Activated T-cell treated with anti-CD3 and anti-CD28 coated beads, Interleukin-2, amount 50 U/mL, for 72 hours (primary cell): ENCODE measurements around the gene RNFT2. TPM values are rescaled to one million over a fixed set of nuclear protein-coding genes. Genes with fewer than 3 reads are reported as not detected.

Experiments used
- ATAC-seq, 2 donors: fragments of 150-1000 bp; cut with Tn5 transposase; replicated peaks in 1 of 2; 2 replicates each; pipeline ENCODE4 v1.10.0; 2021; ENCODE audit warnings: moderate library complexity in 2 of 2, mild to moderate bottlenecking in 1 of 2
- DNase-seq, 2 donors: peaks; one replicate each; pipeline ENCODE4 v3.0.0; 2021 to 2022; ENCODE audit warnings: mixed read lengths in 1 of 2
- H3K27ac Mint-ChIP-seq: one replicate; pipeline ENCODE4 v1.8.0; 2022; ENCODE audit warnings: mild to moderate bottlenecking, moderate library complexity, mixed read lengths
- H3K27me3 Mint-ChIP-seq: one replicate; pipeline ENCODE4 v1.8.0; 2022; ENCODE audit warnings: low read depth, mixed read lengths
- H3K36me3 Mint-ChIP-seq, 2 donors: one replicate each; pipeline ENCODE4 v1.8.0; 2022; ENCODE audit warnings: mixed read lengths in 2 of 2, mild to moderate bottlenecking in 1 of 2; ENCODE audit not compliant: insufficient read depth in 2 of 2
- H3K4me1 Mint-ChIP-seq: one replicate; pipeline ENCODE4 v1.8.0; 2022; ENCODE audit warnings: low read depth, mixed read lengths
- H3K4me3 Mint-ChIP-seq, 2 donors: one replicate each; pipeline ENCODE4 v1.8.0; 2022; ENCODE audit warnings: mild to moderate bottlenecking in 2 of 2, mixed read lengths in 2 of 2, moderate library complexity in 2 of 2
- H3K9me3 Mint-ChIP-seq, 2 donors: one replicate each; pipeline ENCODE4 v1.8.0; 2022; ENCODE audit warnings: mixed read lengths in 2 of 2
- total RNA-seq, 2 donors: library from RNA; stranded (reverse); gene quantifications; one replicate each; pipeline ENCODE4 v1.2.3, GENCODE V29; 2022

Gene RNFT2
- total RNA-seq, 2 donors from 2014 or later: 10.4 to 11.5 TPM

GRCh38 chr12:116797885-116798284 lies 59.8 kb downstream of the RNFT2 start:
- Mint-ChIP-seq H3K27me3 (no peaks in the 10 kb centered on the region), H3K27ac (no peak overlapping the region), H3K9me3 (peaks cover 0 to 3% of the 10 kb centered on the region in 2 donors), H3K36me3 (peaks cover 3% of the 10 kb centered on the region in 2 donors), H3K4me3 (no peak overlapping the region), H3K4me1 (no peaks in the 10 kb centered on the region)
- no peak for DNase-seq
- ATAC-seq: no peak

GRCh38 chr12:116798719-116799118 lies 60.6 kb downstream of the RNFT2 start:
- Mint-ChIP-seq H3K36me3 (peaks cover 3% of the 10 kb centered on the region in 2 donors), H3K9me3 (peaks cover 0 to 3% of the 10 kb centered on the region in 2 donors), H3K4me3 (no peak overlapping the region), H3K4me1 (no peaks in the 10 kb centered on the region), H3K27me3 (no peaks in the 10 kb centered on the region), H3K27ac (no peak overlapping the region)
- DNase-seq (no peak), ATAC-seq (no peak)

DNA sequence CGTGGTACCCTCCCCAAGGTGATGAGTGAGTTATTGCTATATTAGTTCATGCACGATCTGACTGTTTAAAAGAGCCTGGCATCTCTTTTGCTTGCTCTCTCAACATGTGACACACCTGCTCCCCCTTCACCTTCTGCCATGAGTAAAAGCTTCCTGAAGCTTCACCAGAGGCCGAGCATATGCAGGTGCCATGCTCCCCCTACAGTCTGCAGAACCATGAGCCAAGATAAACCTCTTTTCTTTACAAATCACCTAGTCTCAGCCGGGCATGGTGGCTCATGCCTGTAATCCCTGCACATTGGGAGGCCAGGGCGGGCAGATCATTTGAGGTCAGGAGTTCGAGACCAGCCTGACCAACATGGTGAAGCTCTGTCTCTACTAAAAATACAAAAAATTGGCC lies 61.8 kb downstream of the RNFT2 start:
- no peak for ATAC-seq
- DNase-seq: no peak
- no peaks in the 10 kb centered on the region for H3K27me3 Mint-ChIP-seq
- peaks cover 3% of the 10 kb centered on the region in 2 donors for H3K36me3 Mint-ChIP-seq
- H3K4me3 Mint-ChIP-seq: no peak overlapping the region
- no peaks in the 10 kb centered on the region for H3K4me1 Mint-ChIP-seq
- H3K27ac Mint-ChIP-seq: no peak overlapping the region
- peaks cover 0 to 3% of the 10 kb centered on the region in 2 donors for H3K9me3 Mint-ChIP-seq

GRCh38 chr12:116800918-116801317 lies 62.8 kb downstream of the RNFT2 start:
- peaks cover 3% of the 10 kb centered on the region in 2 donors for H3K36me3 Mint-ChIP-seq
- H3K27me3 Mint-ChIP-seq: no peaks in the 10 kb centered on the region
- no peak for ATAC-seq
- DNase-seq: no peak
- H3K27ac Mint-ChIP-seq: no peak overlapping the region
- peaks cover 0 to 3% of the 10 kb centered on the region in 2 donors for H3K9me3 Mint-ChIP-seq
- H3K4me3 Mint-ChIP-seq: no peak overlapping the region
- no peaks in the 10 kb centered on the region for H3K4me1 Mint-ChIP-seq

DNA sequence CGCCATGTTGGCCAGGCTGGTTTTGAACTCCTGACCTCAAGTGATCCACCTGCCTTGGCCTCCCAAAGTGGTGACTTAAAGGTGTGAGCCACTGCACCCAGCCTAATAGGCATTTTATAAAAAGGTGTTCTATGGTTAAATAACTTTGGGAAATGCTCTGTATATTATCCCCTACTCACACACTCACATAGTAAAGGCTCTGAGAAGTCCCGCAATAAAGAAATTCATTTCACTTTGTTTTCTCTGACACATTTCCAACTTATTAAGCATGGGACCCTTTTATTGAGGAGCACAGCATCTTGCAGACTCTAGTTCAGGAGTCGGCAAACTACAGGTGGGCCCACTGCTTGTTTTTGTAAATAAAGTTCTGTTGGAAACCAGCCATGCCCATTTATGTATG lies 63.9 kb downstream of the RNFT2 start:
- H3K36me3 Mint-ChIP-seq: peaks cover 3% of the 10 kb centered on the region in 2 donors
- H3K9me3 Mint-ChIP-seq: peaks cover 0 to 3% of the 10 kb centered on the region in 2 donors
- no peak overlapping the region for H3K4me3 Mint-ChIP-seq
- DNase-seq (no peak), ATAC-seq (no peak)
- no peak overlapping the region for H3K27ac Mint-ChIP-seq
- H3K27me3 Mint-ChIP-seq: no peaks in the 10 kb centered on the region
- no peaks in the 10 kb centered on the region for H3K4me1 Mint-ChIP-seq

GRCh38 chr12:116803013-116803736 lies 65.1 kb downstream of the RNFT2 start:
- ATAC-seq (no peak), DNase-seq (no peak)
- no peaks in the 10 kb centered on the region for H3K4me1 Mint-ChIP-seq
- H3K9me3 Mint-ChIP-seq: peaks cover 0 to 3% of the 10 kb centered on the region in 2 donors
- peaks cover 3% of the 10 kb centered on the region in 2 donors for H3K36me3 Mint-ChIP-seq
- H3K27me3 Mint-ChIP-seq: no peaks in the 10 kb centered on the region
- no peak overlapping the region for H3K27ac Mint-ChIP-seq
- H3K4me3 Mint-ChIP-seq: no peak overlapping the region

- H3K4me1 Mint-ChIP-seq: no peaks in the 10 kb centered on the region
- no peak for DNase-seq
- no peak overlapping the region for H3K4me3 Mint-ChIP-seq
- no peak overlapping the region for H3K27ac Mint-ChIP-seq
- H3K27me3 Mint-ChIP-seq: no peaks in the 10 kb centered on the region
- H3K36me3 Mint-ChIP-seq: no peaks in the 10 kb centered on the region
- peaks cover 0 to 3% of the 10 kb centered on the region in 2 donors for H3K9me3 Mint-ChIP-seq
- no peak for ATAC-seq
These were observed 65.9 kb downstream of the RNFT2 start for GRCh38 chr12:116804051-116804450.

DNA sequence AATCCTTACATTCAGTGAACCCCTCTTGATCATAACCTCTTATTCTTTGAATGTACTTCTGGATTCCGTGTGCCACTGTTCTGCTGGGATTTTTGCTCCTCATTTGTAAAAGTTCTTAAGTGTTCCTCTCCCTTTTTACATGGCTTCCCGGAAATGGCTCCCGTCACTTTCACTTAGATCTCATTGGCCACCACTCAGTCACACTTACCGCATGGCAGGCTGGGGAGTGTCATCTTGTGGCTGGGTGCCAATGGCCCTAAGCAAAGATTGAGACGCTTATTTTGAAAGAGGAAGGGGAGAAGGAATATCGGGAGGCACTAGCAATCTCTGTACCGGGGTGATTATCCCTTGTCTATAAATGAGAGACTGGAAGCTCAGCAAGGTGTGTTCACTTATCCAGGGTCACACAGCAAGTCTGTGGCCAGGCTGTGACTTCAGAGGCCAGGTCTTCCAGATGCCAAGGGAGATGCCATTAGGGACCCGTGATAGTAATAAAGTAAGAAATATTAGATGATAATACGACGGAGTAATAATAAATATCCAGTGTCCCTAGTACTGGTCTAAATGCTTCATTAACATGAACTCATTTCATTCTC lies 68.8 kb downstream of the RNFT2 start:
- Mint-ChIP-seq H3K4me1 (no peaks in the 10 kb centered on the region), H3K9me3 (no peaks in the 10 kb centered on the region), H3K27ac (no peak overlapping the region), H3K4me3 (no peak overlapping the region), H3K36me3 (no peaks in the 10 kb centered on the region), H3K27me3 (no peaks in the 10 kb centered on the region)
- ATAC-seq (no peak), DNase-seq (no peak)

DNA sequence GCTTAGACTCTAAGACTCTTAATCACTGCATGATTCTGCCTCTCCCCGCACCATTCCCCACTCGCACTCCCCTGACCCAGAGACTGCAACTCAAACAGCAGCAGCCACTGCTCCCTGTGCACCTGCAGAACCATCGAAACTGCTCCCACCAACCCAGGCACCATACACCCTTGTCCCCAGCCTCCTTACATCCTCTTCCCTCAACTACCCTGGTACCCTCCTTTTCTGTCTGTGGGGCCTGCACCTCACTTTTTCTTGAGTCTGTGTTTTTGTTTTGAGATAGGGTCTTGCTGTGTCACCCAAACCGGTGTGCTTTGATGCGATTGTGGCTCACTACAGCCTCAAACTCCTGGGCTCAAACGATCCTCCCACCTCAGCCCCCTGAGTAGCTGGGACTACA lies 69.4 kb downstream of the RNFT2 start:
- no peak overlapping the region for H3K27ac Mint-ChIP-seq
- no peaks in the 10 kb centered on the region for H3K27me3 Mint-ChIP-seq
- ATAC-seq (no peak), DNase-seq (no peak)
- no peaks in the 10 kb centered on the region for H3K9me3 Mint-ChIP-seq
- H3K36me3 Mint-ChIP-seq: no peaks in the 10 kb centered on the region
- H3K4me3 Mint-ChIP-seq: no peak overlapping the region
- no peaks in the 10 kb centered on the region for H3K4me1 Mint-ChIP-seq

DNA sequence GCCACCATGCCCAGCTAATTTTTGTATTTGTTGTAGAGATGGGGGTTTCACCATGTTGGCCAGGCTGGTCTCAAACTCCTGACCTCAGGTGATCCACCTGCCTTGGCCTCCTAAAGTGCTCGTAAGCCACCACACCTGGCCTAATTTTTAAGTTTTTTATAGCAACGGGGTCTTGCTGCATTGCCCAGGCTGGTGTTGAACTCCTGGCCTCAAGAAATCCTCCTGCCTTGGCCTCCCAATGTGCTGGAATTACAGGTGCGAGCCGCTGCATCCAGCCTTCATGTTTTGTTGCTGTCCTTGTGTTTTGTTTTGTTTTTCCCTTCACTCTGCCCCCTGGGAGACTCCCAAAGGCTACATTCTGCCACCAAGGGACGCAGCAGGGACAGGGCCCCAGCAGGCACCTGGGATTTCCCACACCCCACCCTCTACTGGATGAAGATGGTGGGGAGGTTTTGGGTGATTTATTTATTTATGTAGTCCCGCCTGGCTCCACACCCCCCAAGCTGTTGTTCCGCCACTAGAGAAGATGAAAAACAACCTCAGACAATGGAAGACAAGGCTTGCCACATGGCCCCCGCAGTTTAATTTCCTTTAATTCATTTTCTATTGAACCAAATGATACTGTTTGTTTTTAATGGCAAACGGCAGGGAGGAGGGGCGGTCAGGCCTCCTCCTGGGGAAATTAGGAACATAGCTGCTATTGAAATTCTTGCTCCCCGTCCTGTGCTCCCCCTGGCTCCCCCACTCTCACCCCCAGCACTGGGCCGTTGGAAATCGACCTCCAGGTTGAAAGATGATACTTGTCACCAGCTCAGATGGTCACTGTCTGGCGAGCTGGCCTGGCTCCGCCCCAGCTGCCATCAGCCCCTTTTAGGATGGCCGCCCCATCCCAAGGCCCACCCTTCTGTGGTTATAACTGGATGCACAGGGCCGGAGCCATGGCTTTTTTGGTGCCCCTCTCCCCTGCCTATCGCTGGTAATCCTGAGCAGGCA lies 70.3 kb downstream of the RNFT2 start:
- no peaks in the 10 kb centered on the region for H3K9me3 Mint-ChIP-seq
- no peak overlapping the region for H3K27ac Mint-ChIP-seq
- H3K27me3 Mint-ChIP-seq: no peaks in the 10 kb centered on the region
- no peak for ATAC-seq
- no peaks in the 10 kb centered on the region for H3K36me3 Mint-ChIP-seq
- no peak overlapping the region for H3K4me3 Mint-ChIP-seq
- no peaks in the 10 kb centered on the region for H3K4me1 Mint-ChIP-seq
- no peak for DNase-seq

DNA sequence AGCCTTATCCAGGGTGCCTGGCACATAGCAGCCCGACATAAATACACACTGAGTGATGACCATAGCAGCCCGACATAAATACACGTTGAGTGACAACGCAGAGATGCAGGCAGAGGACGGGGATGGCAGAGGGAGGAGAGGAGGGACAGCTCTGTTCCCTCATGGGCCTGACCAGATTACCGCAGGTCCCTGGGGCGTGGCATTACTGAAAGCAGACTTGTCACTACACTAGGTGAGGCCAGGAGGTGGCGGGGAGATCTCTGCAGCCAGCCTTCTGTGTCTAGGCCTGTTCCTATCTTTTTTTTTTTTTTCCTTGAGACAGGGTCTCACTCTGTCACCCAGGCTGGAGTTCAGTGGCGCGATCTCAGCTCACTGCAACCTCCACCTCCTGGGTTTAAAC lies 74.1 kb downstream of the RNFT2 start:
- no peak for ATAC-seq
- DNase-seq: no peak
- H3K4me3 Mint-ChIP-seq: no peak overlapping the region
- H3K27ac Mint-ChIP-seq: no peak overlapping the region
- no peaks in the 10 kb centered on the region for H3K9me3 Mint-ChIP-seq
- no peaks in the 10 kb centered on the region for H3K4me1 Mint-ChIP-seq
- no peaks in the 10 kb centered on the region for H3K36me3 Mint-ChIP-seq
- H3K27me3 Mint-ChIP-seq: no peaks in the 10 kb centered on the region

DNA sequence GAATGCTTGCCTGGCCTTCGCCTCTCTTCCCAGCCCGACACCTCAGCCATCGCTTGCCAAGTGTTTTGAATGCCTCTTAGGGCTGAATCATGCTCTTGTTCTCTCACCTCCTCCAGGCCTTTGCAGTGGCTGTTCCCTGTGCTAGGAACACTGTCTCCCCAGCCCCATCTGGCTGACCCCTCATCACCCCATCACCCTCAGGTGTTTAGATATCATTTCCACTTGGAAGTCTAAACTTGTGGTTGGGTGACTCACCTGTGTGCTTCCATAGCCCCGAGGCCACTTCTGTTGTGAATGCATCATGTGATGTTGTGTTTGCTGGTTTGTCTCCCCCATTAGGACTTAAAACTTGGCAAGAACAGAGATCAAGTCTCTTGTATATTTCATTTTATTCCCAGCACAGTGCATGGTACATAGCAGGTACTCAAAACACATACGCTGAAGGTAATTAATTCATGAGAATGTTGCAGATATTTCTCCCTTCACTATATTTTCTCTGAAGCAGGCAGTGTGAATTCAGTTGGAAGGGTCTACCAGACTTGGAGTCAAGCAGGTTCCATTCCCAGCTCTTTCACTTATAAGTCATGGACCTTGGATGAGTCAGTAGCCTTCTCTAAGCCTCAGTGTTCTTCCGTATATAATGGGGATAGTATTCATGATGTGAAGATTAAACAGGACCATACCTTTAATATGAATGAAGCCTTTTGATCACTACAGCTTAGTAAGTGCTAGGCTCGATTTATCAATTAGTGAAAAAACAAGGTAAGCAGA lies 75.3 kb downstream of the RNFT2 start:
- H3K9me3 Mint-ChIP-seq: no peaks in the 10 kb centered on the region
- H3K27me3 Mint-ChIP-seq: no peaks in the 10 kb centered on the region
- peaks cover 10% of the 10 kb centered on the region for H3K4me1 Mint-ChIP-seq
- no peak overlapping the region for H3K4me3 Mint-ChIP-seq
- DNase-seq (no peak), ATAC-seq (no peak)
- H3K36me3 Mint-ChIP-seq: no peaks in the 10 kb centered on the region
- H3K27ac Mint-ChIP-seq: no peak overlapping the region
